ENCODE results near the gene ZBTB2.
"Not testable (repeated sequence)": the region's sequence is repeated elsewhere in the genome, so short reads cannot be mapped to it uniquely, and the experiment has no call there.

The ZBTB2 gene

DNA sequence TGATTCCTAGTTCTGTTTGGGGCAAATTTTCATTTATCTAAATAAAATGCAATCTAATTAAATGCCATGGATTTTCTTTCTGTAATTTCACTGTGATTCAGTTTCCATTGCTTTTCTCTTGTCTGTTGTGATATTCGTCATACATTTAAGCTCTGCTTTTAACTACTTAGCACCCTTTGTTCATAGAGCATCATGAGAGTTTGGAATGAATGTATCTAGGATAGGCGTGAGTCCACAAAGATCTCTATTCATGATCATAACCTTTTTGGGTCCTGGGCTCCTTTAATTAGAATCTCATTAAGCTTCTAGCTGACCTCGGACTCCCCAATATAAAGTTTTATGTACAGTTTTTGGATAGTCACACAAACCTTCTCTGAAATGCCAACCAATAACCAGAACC, 32.9 kb downstream of the ZBTB2 start:
- no peak for FAIRE-seq
- no peak for TF ChIP-seq TAF1 (IDR thresholded peaks at IDR 0.05; ENCODE audit: low read depth, low read length)
- TF ChIP-seq PAX5 (IDR thresholded peaks at IDR 0.05; ENCODE audit: insufficient read depth, low read length, severe bottlenecking): no peak
- no peak for TF ChIP-seq POLR2A (IDR thresholded peaks at IDR 0.05; ENCODE audit: low read depth, low read length)
- no peak for TF ChIP-seq POLR2AphosphoS5 (IDR thresholded peaks at IDR 0.05; ENCODE audit: low read depth, low read length)
- no peak for TF ChIP-seq POU2F2 (IDR thresholded peaks at IDR 0.05; ENCODE audit: low read depth, low read length)
- TF ChIP-seq SPI1 (IDR thresholded peaks at IDR 0.05; ENCODE audit: low read depth, low read length): no peak

DNA sequence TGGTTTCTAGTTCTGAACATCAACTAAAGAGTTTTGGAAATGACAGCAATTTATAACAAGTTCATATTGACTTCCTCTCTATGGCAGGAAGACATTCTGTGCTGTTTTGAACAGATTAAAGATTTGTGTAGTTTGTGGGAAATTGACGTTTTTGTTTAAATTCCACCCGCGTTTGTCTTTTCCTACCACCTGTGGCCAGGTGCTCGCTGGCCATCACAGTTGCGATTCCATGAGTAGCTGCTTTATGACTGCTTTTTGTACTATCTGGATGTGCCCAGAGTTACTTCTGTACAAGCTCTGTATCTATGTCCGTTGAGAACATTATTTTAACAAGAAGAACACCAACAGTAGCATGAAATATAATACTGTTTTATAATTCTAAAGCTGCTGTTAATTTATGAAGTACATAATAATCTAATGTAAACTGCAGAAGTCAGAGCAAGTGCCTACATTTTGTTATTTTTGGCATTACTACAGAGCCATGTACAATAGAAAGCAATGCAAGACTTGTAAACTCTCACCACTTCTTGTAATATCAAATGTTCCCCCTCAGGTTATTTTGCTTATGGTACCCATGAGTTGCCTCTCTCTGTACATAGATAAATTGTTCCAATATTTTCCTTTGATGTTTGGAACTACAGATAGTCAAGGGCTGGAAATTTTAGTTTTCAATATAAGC, 33.5 kb downstream of the ZBTB2 start:
- FAIRE-seq: no peak
- DNase-seq (ENCODE audit: insufficient read length, low spot score): no peak
- TF ChIP-seq POLR2AphosphoS5 (IDR thresholded peaks at IDR 0.05; ENCODE audit: low read depth, low read length): no peak
- no peak for TF ChIP-seq POLR2A (IDR thresholded peaks at IDR 0.05; ENCODE audit: low read depth, low read length)
- TF ChIP-seq TAF1 (IDR thresholded peaks at IDR 0.05; ENCODE audit: low read depth, low read length): no peak
- no peak for TF ChIP-seq PAX5 (IDR thresholded peaks at IDR 0.05; ENCODE audit: insufficient read depth, low read length, severe bottlenecking)
- TF ChIP-seq POU2F2 (IDR thresholded peaks at IDR 0.05; ENCODE audit: low read depth, low read length): no peak
- no peak for TF ChIP-seq SPI1 (IDR thresholded peaks at IDR 0.05; ENCODE audit: low read depth, low read length)

More for the DNA sequence above, 32.9 kb downstream of the ZBTB2 start:
- DNase-seq (ENCODE audit: insufficient read length, low spot score): no peak

DNA sequence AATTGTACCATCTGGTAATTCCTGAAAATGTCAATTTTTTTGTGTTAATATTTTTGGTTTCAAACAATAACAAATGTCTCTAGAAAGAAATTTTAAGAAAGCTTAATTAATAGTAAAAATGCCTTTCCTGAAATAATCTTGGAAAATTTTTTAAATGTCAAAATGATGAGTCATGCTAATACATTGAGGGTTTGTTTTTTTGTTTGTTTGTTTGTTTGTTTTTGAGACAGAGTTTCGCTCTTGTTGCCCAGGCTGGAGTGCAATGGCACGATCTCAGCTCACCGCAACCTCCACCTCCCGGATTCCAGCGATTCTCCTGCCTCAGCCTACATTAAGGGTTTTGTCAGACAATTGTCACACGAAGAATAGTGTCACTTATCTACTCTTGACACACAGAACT, 34.4 kb downstream of the ZBTB2 start:
- not testable (repeated sequence) for DNase-seq (ENCODE audit: insufficient read length, low spot score); FAIRE-seq

DNA sequence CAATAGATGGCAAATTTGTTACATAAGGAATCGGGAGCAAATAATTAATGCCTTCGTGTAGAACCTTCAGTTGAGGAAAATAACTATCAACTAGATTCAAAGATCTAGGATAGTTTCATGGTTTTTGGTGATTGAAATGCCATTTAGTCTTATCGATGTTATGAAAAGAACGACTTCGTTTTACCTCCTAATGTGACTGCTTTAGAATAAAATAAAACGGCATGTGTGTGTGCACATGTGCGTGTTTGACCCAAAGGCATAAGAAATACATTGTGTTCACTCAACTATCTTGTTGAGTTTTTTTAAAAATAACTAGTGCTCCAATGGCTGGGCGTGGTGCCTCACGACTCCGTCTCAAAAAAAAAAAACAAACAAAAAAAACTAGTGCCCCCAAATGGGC, 37.6 kb downstream of the ZBTB2 start:
- DNase-seq (ENCODE audit: insufficient read length, low spot score): no peak
- FAIRE-seq: no peak
- no peak for TF ChIP-seq POU2F2 (IDR thresholded peaks at IDR 0.05; ENCODE audit: low read depth, low read length)
- no peak for TF ChIP-seq TAF1 (IDR thresholded peaks at IDR 0.05; ENCODE audit: low read depth, low read length)
- no peak for TF ChIP-seq PAX5 (IDR thresholded peaks at IDR 0.05; ENCODE audit: insufficient read depth, low read length, severe bottlenecking)
- no peak for TF ChIP-seq SPI1 (IDR thresholded peaks at IDR 0.05; ENCODE audit: low read depth, low read length)
- no peak for TF ChIP-seq POLR2AphosphoS5 (IDR thresholded peaks at IDR 0.05; ENCODE audit: low read depth, low read length)
- no peak for TF ChIP-seq POLR2A (IDR thresholded peaks at IDR 0.05; ENCODE audit: low read depth, low read length)

DNA sequence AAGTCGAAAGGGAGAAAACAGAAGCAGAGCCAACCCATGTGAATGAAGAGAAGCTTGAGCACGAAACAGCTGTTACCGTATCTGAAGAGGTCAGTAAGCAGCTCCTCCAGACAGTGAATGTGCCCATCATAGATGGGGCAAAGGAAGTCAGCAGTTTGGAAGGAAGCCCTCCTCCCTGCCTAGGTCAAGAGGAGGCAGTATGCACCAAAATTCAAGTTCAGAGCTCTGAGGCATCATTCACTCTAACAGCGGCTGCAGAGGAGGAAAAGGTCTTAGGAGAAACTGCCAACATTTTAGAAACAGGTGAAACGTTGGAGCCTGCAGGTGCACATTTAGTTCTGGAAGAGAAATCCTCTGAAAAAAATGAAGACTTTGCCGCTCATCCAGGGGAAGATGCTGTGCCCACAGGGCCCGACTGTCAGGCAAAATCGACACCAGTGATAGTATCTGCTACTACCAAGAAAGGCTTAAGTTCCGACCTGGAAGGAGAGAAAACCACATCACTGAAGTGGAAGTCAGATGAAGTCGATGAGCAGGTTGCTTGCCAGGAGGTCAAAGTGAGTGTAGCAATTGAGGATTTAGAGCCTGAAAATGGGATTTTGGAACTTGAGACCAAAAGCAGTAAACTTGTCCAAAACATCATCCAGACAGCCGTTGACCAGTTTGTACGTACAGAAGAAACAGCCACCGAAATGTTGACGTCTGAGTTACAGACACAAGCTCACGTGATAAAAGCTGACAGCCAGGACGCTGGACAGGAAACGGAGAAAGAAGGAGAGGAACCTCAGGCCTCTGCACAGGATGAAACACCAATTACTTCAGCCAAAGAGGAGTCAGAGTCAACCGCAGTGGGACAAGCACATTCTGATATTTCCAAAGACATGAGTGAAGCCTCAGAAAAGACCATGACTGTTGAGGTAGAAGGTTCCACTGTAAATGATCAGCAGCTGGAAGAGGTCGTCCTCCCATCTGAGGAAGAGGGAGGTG, 38.7 kb downstream of the ZBTB2 start:
- DNase-seq (ENCODE audit: insufficient read length, low spot score) (no peak), FAIRE-seq (no peak)
- TF ChIP-seq TAF1 (IDR thresholded peaks at IDR 0.05; ENCODE audit: low read depth, low read length) (no peak), PAX5 (IDR thresholded peaks at IDR 0.05; ENCODE audit: insufficient read depth, low read length, severe bottlenecking) (no peak), POLR2A (IDR thresholded peaks at IDR 0.05; ENCODE audit: low read depth, low read length) (no peak), SPI1 (IDR thresholded peaks at IDR 0.05; ENCODE audit: low read depth, low read length) (no peak), POLR2AphosphoS5 (IDR thresholded peaks at IDR 0.05; ENCODE audit: low read depth, low read length) (no peak), POU2F2 (IDR thresholded peaks at IDR 0.05; ENCODE audit: low read depth, low read length) (no peak)

DNA sequence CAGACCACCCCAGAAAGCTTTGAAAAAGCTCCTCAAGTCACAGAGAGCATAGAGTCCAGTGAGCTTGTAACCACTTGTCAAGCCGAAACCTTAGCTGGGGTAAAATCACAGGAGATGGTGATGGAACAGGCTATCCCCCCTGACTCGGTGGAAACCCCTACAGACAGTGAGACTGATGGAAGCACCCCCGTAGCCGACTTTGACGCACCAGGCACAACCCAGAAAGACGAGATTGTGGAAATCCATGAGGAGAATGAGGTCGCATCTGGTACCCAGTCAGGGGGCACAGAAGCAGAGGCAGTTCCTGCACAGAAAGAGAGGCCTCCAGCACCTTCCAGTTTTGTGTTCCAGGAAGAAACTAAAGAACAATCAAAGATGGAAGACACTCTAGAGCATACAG, 39.6 kb downstream of the ZBTB2 start:
- DNase-seq (ENCODE audit: insufficient read length, low spot score) (no peak), FAIRE-seq (no peak)
- TF ChIP-seq SPI1 (IDR thresholded peaks at IDR 0.05; ENCODE audit: low read depth, low read length) (no peak), PAX5 (IDR thresholded peaks at IDR 0.05; ENCODE audit: insufficient read depth, low read length, severe bottlenecking) (no peak), TAF1 (IDR thresholded peaks at IDR 0.05; ENCODE audit: low read depth, low read length) (no peak), POLR2AphosphoS5 (IDR thresholded peaks at IDR 0.05; ENCODE audit: low read depth, low read length) (no peak), POLR2A (IDR thresholded peaks at IDR 0.05; ENCODE audit: low read depth, low read length) (no peak), POU2F2 (IDR thresholded peaks at IDR 0.05; ENCODE audit: low read depth, low read length) (no peak)

DNA sequence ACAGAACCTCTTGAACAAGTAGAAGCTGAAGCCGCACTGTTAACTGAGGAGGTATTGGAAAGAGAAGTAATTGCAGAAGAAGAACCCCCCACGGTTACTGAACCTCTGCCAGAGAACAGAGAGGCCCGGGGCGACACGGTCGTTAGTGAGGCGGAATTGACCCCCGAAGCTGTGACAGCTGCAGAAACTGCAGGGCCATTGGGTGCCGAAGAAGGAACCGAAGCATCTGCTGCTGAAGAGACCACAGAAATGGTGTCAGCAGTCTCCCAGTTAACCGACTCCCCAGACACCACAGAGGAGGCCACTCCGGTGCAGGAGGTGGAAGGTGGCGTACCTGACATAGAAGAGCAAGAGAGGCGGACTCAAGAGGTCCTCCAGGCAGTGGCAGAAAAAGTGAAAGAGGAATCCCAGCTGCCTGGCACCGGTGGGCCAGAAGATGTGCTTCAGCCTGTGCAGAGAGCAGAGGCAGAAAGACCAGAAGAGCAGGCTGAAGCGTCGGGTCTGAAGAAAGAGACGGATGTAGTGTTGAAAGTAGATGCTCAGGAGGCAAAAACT, 40.1 kb downstream of the ZBTB2 start:
- DNase-seq (ENCODE audit: insufficient read length, low spot score) (no peak), FAIRE-seq (no peak)
- TF ChIP-seq TAF1 (IDR thresholded peaks at IDR 0.05; ENCODE audit: low read depth, low read length) (no peak), POLR2AphosphoS5 (IDR thresholded peaks at IDR 0.05; ENCODE audit: low read depth, low read length) (no peak), POU2F2 (IDR thresholded peaks at IDR 0.05; ENCODE audit: low read depth, low read length) (no peak), SPI1 (IDR thresholded peaks at IDR 0.05; ENCODE audit: low read depth, low read length) (no peak), PAX5 (IDR thresholded peaks at IDR 0.05; ENCODE audit: insufficient read depth, low read length, severe bottlenecking) (no peak), POLR2A (IDR thresholded peaks at IDR 0.05; ENCODE audit: low read depth, low read length) (no peak)

DNA sequence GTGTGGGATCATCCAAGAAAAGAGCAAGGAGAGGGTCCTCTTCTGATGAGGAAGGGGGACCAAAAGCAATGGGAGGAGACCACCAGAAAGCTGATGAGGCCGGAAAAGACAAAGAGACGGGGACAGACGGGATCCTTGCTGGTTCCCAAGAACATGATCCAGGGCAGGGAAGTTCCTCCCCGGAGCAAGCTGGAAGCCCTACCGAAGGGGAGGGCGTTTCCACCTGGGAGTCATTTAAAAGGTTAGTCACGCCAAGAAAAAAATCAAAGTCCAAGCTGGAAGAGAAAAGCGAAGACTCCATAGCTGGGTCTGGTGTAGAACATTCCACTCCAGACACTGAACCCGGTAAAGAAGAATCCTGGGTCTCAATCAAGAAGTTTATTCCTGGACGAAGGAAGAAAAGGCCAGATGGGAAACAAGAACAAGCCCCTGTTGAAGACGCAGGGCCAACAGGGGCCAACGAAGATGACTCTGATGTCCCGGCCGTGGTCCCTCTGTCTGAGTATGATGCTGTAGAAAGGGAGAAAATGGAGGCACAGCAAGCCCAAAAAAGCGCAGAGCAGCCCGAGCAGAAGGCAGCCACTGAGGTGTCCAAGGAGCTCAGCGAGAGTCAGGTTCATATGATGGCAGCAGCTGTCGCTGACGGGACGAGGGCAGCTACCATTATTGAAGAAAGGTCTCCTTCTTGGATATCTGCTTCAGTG, 40.8 kb downstream of the ZBTB2 start:
- DNase-seq (ENCODE audit: insufficient read length, low spot score): no peak
- no peak for FAIRE-seq
- TF ChIP-seq POLR2AphosphoS5 (IDR thresholded peaks at IDR 0.05; ENCODE audit: low read depth, low read length) (no peak), PAX5 (IDR thresholded peaks at IDR 0.05; ENCODE audit: insufficient read depth, low read length, severe bottlenecking) (no peak), TAF1 (IDR thresholded peaks at IDR 0.05; ENCODE audit: low read depth, low read length) (no peak), POLR2A (IDR thresholded peaks at IDR 0.05; ENCODE audit: low read depth, low read length) (no peak), POU2F2 (IDR thresholded peaks at IDR 0.05; ENCODE audit: low read depth, low read length) (no peak), SPI1 (IDR thresholded peaks at IDR 0.05; ENCODE audit: low read depth, low read length) (no peak)

Measured in GM12891 (cell line).